ENCODE measurements around the gene ACOT13. TPM values are rescaled to one million over a fixed set of nuclear protein-coding genes. Genes with fewer than 3 reads are reported as not detected.

Gene ACOT13
- total RNA-seq, 1 experiment from 2014 or later = 79.2 TPM

Other genes with a start within 250 kb of the ACOT13 start
- 1.7 and 2.0 TPM in 2 replicates for gene GPLD1, start 177.5 kb upstream of the ACOT13 start, total RNA-seq (2021)
- 19.1 and 21.2 TPM in 2 replicates for gene ALDH5A1, start 172.1 kb upstream of the ACOT13 start, total RNA-seq (2021)
- gene KIAA0319, start 20.9 kb upstream of the ACOT13 start, total RNA-seq (2021) = 14.4 and 15.3 TPM in 2 replicates
- 83.0 and 95.8 TPM in 2 replicates for gene TDP2, start 178 bp upstream of the ACOT13 start, total RNA-seq (2021)
- 107 and 128 TPM in 2 replicates for gene C6orf62, start 52.1 kb downstream of the ACOT13 start, total RNA-seq (2021)
- gene GMNN, start 107.9 kb downstream of the ACOT13 start, total RNA-seq (2021) = 53.1 and 54.8 TPM in 2 replicates
- not detected in 2 replicates for gene ARMH2, start 131.8 kb downstream of the ACOT13 start, total RNA-seq (2021)